DOHH2 (cell line): ENCODE data around the gene GINM1.

ENCODE experiments used
- EZH2phosphoT487 ChIP-seq: fragments of 200-600 bp; sonication (generic); IDR thresholded peaks from 2 replicates; pipeline ENCODE4 v1.6.1; 2017; ENCODE audit warnings: borderline replicate concordance, mild to moderate bottlenecking, antibody characterized with exemption, low read length, moderate library complexity, mixed read lengths
- TF ChIP-seq, protein P1 (sequence below): fragments of 200-600 bp; sonication (generic); IDR thresholded peaks from one replicate; pipeline ENCODE4 v1.5.1; 2014; ENCODE audit warnings: antibody characterized with exemption, mild to moderate bottlenecking, low read depth, low read length; ENCODE audit not compliant: poor library complexity, severe bottlenecking

DNA sequence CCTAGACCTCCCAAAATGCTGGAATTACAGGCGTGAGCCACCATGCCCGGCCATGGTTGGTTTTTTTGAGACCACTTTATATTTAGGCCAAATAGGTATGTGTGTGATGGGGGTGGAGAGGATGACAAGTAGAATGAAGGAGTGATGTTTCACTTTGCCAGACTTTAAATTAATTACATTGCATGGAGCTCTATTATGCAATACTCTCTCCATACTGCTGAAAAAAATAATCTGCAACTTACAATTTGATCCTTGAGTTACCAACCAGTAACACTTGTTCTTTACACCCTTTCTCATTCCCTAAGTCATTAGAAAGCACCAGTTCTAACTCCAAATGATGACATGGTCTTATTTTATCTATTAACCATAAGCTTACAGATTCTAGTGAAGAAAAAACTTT, 26.8 kb downstream of the GINM1 start:
- TF ChIP-seq, protein P1, sequence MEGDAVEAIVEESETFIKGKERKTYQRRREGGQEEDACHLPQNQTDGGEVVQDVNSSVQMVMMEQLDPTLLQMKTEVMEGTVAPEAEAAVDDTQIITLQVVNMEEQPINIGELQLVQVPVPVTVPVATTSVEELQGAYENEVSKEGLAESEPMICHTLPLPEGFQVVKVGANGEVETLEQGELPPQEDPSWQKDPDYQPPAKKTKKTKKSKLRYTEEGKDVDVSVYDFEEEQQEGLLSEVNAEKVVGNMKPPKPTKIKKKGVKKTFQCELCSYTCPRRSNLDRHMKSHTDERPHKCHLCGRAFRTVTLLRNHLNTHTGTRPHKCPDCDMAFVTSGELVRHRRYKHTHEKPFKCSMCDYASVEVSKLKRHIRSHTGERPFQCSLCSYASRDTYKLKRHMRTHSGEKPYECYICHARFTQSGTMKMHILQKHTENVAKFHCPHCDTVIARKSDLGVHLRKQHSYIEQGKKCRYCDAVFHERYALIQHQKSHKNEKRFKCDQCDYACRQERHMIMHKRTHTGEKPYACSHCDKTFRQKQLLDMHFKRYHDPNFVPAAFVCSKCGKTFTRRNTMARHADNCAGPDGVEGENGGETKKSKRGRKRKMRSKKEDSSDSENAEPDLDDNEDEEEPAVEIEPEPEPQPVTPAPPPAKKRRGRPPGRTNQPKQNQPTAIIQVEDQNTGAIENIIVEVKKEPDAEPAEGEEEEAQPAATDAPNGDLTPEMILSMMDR: no peak
- TF ChIP-seq EZH2phosphoT487: no peak
